ENCODE data around the gene KCNC3. TPM values are rescaled to one million over a fixed set of nuclear protein-coding genes. Genes with fewer than 3 reads are reported as not detected.
"Not testable (repeated sequence)": the region's sequence is repeated elsewhere in the genome, so short reads cannot be mapped to it uniquely, and the experiment has no call there.

Gene KCNC3
- total RNA-seq, 2 donors from 2014 or later: 8.6 to 10.7 TPM

GRCh38 chr19:50356691-50357177, 27.6 kb upstream of the KCNC3 start:
- Histone ChIP-seq H3K27me3 (ENCODE audit: control insufficient read depth, insufficient read depth, low read length, poor library complexity, severe bottlenecking) (no peaks in the 10 kb centered on the region), H3K4me1 (ENCODE audit: control insufficient read depth, insufficient read depth, low read length) (no peaks in the 10 kb centered on the region), H3K36me3 (ENCODE audit: control insufficient read depth, insufficient read depth, low read length) (no peaks in the 10 kb centered on the region), H3K9ac (ENCODE audit: extremely low read depth, low read length, poor library complexity, severe bottlenecking) (no peak overlapping the region), H3K4me3 (ENCODE audit: low read length) (no peak overlapping the region), H3K9me3 (ENCODE audit: control insufficient read depth, low read length) (no peaks in the 10 kb centered on the region), H3K27ac (ENCODE audit: low read depth, low read length) (no peak overlapping the region)
- Mint-ChIP-seq H3K4me1 (peaks cover 2% of the 10 kb centered on the region), H3K27me3 (ENCODE audit: insufficient read depth) (peaks cover 2% of the 10 kb centered on the region), H3K9me3 (no peaks in the 10 kb centered on the region), H3K36me3 (ENCODE audit: low read depth) (no peaks in the 10 kb centered on the region), H3K4me3 (no peak overlapping the region), H3K27ac (no peak overlapping the region)
- WGBS, 2 experiments (ENCODE audit: insufficient coverage in 1 of 2, insufficient read length in 1 of 2): 51 to 69% methylated on average over 7 to 12 of the region's 13 CpGs
- no peak for DNase-seq
- TF ChIP-seq CTCF (conservative IDR thresholded peaks at IDR 0.05): no peak

DNA sequence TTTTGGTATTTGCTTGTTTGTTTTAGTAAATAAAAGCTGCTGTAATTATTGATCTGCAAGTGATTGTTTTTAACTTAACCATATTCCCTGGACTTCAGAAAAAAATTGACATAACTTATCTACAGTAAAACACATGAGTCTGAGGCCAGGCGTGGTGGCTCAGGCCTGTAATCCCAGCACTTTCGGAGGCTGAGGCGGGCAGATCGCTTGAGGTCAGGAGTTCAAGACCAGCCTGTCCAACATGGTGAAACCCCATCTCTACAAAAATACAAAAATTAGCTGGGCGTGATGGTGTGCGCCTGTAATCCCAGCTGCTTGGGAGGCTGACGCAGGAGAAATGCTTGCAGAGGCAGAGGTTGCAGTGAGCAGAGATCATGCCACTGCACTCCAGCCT, 24.3 kb upstream of the KCNC3 start:
- H3K9me3 ChIP-seq (ENCODE audit: control insufficient read depth, low read length); H3K36me3 ChIP-seq (ENCODE audit: control insufficient read depth, insufficient read depth, low read length): not testable (repeated sequence)
- WGBS, 2 experiments (ENCODE audit: insufficient coverage in 1 of 2, insufficient read length in 1 of 2): 90 to 92% methylated on average over 7 of the region's 7 CpGs

DNA sequence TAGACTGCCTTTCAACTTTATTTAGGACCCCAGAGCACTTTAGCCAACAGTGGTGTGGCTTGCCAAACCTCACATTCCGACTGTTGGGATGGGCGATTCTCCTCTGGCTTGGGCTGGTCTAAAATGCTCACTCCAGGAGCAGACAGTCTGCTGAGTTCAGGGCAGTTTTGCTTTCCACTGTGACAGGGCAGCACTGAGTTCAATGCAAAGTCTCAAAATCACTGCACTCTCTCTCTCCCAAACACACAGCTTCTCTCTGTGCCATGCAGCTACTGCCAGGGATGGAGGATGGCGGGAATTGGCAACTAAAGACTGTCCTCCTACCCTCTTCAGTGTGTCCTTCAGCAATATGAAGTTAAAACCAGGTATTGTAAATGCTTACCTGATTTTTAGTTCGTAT, 23.1 kb upstream of the KCNC3 start:
- Mint-ChIP-seq H3K27me3 (ENCODE audit: insufficient read depth) (no peaks in the 10 kb centered on the region), H3K36me3 (ENCODE audit: low read depth) (no peaks in the 10 kb centered on the region), H3K4me1 (no peaks in the 10 kb centered on the region), H3K27ac (no peak overlapping the region), H3K4me3 (no peak overlapping the region), H3K9me3 (no peaks in the 10 kb centered on the region)
- Histone ChIP-seq H3K9me3 (ENCODE audit: control insufficient read depth, low read length) (no peaks in the 10 kb centered on the region), H3K27ac (ENCODE audit: low read depth, low read length) (no peak overlapping the region), H3K4me3 (ENCODE audit: low read length) (no peak overlapping the region), H3K27me3 (ENCODE audit: control insufficient read depth, insufficient read depth, low read length, poor library complexity, severe bottlenecking) (no peaks in the 10 kb centered on the region), H3K4me1 (ENCODE audit: control insufficient read depth, insufficient read depth, low read length) (no peaks in the 10 kb centered on the region), H3K9ac (ENCODE audit: extremely low read depth, low read length, poor library complexity, severe bottlenecking) (no peak overlapping the region), H3K36me3 (ENCODE audit: control insufficient read depth, insufficient read depth, low read length) (no peaks in the 10 kb centered on the region)
- TF ChIP-seq CTCF (conservative IDR thresholded peaks at IDR 0.05): no peak
- DNase-seq: no peak
- WGBS, 2 experiments (ENCODE audit: insufficient coverage in 1 of 2, insufficient read length in 1 of 2): 73 to 100% methylated on average over 1 to 4 of the region's 4 CpGs

More for the DNA sequence above, 24.3 kb upstream of the KCNC3 start:
- H3K9ac ChIP-seq (ENCODE audit: extremely low read depth, low read length, poor library complexity, severe bottlenecking); H3K4me3 ChIP-seq (ENCODE audit: low read length); H3K36me3 Mint-ChIP-seq (ENCODE audit: low read depth); H3K27me3 ChIP-seq (ENCODE audit: control insufficient read depth, insufficient read depth, low read length, poor library complexity, severe bottlenecking); H3K4me1 Mint-ChIP-seq; H3K4me1 ChIP-seq (ENCODE audit: control insufficient read depth, insufficient read depth, low read length); H3K27ac ChIP-seq (ENCODE audit: low read depth, low read length); H3K9me3 Mint-ChIP-seq; H3K27me3 Mint-ChIP-seq (ENCODE audit: insufficient read depth); DNase-seq; H3K4me3 Mint-ChIP-seq; H3K27ac Mint-ChIP-seq: not testable (repeated sequence)

All from endodermal cell (in vitro differentiated cells).